ENCODE results near the gene NFIB. TPM values are rescaled to one million over a fixed set of nuclear protein-coding genes. Genes with fewer than 3 reads are reported as not detected.

NFIB gene
- total and polyA plus RNA-seq, 2 of the 8 experiments (the other 6 are each of a cell fraction or from before 2014, with no cell fraction given), result 2.6 to 13.1 TPM

DNA sequence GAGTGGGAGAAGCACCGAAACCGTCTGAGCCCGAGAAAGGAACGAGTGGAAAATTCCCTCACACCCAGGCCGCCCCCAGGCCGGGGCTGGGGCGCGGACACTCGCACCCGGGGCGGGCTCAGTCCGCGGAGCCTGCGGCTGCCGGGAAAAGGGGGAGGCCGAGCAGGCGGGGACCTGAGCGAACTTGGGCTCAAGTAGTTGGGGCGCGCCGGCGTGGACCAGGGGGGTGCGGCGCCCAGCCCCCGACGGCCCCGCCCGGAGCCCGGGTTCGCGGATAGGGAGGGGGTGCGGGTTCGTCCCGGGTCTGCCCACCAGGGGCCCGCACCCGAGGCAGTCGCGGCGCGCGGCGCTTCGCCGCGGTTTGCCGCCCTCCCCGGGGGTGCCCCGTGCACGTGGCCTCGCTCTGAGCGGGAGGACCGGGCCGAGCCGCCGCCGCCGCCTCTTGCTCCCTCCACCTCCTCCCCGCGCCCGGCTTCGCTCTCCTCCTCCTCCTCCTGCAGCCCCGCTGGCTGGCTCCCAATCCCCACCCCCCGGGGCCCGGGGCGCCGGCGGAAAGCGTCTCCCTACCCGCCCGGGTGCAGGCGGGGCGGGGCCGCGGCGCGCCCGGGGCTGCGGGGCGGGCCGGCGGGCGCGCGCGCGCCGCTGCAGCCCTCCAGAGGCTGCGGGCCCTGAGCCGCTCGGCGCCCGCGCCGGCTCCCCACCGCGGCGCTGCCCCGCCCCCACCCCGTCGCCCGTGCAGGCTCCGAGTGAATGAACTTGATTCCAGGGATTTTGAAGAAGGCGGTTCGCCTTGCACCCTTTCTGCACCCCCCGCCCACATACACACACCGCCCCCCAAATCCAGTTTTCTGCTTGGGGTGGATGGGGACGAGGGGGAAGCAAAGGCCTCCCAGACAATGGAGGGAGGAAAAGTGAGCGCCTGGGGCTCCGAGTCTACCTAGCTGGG is 1.3 kb upstream of the NFIB start (continued):
- TF ChIP-seq, protein P1, sequence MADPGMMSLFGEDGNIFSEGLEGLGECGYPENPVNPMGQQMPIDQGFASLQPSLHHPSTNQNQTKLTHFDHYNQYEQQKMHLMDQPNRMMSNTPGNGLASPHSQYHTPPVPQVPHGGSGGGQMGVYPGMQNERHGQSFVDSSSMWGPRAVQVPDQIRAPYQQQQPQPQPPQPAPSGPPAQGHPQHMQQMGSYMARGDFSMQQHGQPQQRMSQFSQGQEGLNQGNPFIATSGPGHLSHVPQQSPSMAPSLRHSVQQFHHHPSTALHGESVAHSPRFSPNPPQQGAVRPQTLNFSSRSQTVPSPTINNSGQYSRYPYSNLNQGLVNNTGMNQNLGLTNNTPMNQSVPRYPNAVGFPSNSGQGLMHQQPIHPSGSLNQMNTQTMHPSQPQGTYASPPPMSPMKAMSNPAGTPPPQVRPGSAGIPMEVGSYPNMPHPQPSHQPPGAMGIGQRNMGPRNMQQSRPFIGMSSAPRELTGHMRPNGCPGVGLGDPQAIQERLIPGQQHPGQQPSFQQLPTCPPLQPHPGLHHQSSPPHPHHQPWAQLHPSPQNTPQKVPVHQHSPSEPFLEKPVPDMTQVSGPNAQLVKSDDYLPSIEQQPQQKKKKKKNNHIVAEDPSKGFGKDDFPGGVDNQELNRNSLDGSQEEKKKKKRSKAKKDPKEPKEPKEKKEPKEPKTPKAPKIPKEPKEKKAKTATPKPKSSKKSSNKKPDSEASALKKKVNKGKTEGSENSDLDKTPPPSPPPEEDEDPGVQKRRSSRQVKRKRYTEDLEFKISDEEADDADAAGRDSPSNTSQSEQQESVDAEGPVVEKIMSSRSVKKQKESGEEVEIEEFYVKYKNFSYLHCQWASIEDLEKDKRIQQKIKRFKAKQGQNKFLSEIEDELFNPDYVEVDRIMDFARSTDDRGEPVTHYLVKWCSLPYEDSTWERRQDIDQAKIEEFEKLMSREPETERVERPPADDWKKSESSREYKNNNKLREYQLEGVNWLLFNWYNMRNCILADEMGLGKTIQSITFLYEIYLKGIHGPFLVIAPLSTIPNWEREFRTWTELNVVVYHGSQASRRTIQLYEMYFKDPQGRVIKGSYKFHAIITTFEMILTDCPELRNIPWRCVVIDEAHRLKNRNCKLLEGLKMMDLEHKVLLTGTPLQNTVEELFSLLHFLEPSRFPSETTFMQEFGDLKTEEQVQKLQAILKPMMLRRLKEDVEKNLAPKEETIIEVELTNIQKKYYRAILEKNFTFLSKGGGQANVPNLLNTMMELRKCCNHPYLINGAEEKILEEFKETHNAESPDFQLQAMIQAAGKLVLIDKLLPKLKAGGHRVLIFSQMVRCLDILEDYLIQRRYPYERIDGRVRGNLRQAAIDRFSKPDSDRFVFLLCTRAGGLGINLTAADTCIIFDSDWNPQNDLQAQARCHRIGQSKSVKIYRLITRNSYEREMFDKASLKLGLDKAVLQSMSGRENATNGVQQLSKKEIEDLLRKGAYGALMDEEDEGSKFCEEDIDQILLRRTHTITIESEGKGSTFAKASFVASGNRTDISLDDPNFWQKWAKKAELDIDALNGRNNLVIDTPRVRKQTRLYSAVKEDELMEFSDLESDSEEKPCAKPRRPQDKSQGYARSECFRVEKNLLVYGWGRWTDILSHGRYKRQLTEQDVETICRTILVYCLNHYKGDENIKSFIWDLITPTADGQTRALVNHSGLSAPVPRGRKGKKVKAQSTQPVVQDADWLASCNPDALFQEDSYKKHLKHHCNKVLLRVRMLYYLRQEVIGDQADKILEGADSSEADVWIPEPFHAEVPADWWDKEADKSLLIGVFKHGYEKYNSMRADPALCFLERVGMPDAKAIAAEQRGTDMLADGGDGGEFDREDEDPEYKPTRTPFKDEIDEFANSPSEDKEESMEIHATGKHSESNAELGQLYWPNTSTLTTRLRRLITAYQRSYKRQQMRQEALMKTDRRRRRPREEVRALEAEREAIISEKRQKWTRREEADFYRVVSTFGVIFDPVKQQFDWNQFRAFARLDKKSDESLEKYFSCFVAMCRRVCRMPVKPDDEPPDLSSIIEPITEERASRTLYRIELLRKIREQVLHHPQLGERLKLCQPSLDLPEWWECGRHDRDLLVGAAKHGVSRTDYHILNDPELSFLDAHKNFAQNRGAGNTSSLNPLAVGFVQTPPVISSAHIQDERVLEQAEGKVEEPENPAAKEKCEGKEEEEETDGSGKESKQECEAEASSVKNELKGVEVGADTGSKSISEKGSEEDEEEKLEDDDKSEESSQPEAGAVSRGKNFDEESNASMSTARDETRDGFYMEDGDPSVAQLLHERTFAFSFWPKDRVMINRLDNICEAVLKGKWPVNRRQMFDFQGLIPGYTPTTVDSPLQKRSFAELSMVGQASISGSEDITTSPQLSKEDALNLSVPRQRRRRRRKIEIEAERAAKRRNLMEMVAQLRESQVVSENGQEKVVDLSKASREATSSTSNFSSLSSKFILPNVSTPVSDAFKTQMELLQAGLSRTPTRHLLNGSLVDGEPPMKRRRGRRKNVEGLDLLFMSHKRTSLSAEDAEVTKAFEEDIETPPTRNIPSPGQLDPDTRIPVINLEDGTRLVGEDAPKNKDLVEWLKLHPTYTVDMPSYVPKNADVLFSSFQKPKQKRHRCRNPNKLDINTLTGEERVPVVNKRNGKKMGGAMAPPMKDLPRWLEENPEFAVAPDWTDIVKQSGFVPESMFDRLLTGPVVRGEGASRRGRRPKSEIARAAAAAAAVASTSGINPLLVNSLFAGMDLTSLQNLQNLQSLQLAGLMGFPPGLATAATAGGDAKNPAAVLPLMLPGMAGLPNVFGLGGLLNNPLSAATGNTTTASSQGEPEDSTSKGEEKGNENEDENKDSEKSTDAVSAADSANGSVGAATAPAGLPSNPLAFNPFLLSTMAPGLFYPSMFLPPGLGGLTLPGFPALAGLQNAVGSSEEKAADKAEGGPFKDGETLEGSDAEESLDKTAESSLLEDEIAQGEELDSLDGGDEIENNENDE (IDR thresholded peaks at IDR 0.05; ENCODE audit: insufficient replicate concordance, low read length), result no peak
- TF ChIP-seq SAP30 (IDR thresholded peaks at IDR 0.05; ENCODE audit: insufficient read depth, insufficient replicate concordance, low read length), result no peak
- no peak for TF ChIP-seq GABPA (IDR thresholded peaks at IDR 0.05; ENCODE audit: borderline replicate concordance, insufficient read depth, low read length)
- TF ChIP-seq CBX5 (IDR thresholded peaks at IDR 0.05; ENCODE audit: low read depth, low read length), result no peak
- TF ChIP-seq POLR2A (IDR thresholded peaks at IDR 0.05; ENCODE audit: control extremely low read depth in 1 of 2, low read depth in 2 of 2, low read length in 2 of 2), result peak in 1 of 2 experiments; percentile 51; a peak in 2 of 3 replicates
- TF ChIP-seq NRF1 (IDR thresholded peaks at IDR 0.05; ENCODE audit: low read depth, low read length), result no peak
- no peak; the same call in 1 of the 2 replicates for TF ChIP-seq EGR1 (IDR thresholded peaks at IDR 0.05; ENCODE audit: borderline replicate concordance, low read depth, low read length)
- TF ChIP-seq SP2 (IDR thresholded peaks at IDR 0.05; ENCODE audit: low read length), result no peak
- TF ChIP-seq, protein P2, sequence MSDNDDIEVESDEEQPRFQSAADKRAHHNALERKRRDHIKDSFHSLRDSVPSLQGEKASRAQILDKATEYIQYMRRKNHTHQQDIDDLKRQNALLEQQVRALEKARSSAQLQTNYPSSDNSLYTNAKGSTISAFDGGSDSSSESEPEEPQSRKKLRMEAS (IDR thresholded peaks at IDR 0.05), result peak; percentile 93
